Measurements from ENCODE around the gene SEMA3E. TPM values are rescaled to one million over a fixed set of nuclear protein-coding genes. Genes with fewer than 3 reads are reported as not detected.

SEMA3E gene
- total RNA-seq, 4 donors from 2014 or later, result 0.83 to 2.2 (median 1.9) TPM

DNA sequence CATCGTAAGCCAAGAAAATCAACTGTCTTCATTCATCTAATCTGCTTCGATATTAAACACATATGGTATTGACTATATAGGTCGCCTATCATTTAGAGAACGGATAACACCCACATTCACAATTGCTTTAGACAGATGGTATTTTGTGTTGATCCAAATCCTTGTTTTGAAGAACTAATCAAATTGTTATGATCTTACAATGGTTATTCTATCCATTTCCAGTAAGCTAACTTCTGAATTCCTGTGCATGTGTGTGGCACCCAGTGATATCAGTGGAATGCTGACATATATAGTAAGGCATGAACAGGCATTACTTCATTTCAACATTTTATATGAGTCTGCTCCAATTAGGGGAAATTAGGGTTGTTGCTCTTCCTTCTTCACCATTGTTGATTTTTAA is 98.8 kb downstream of the SEMA3E start:
- TF ChIP-seq POLR2A (IDR thresholded peaks at IDR 0.05), result no peak
- TF ChIP-seq, protein P1, sequence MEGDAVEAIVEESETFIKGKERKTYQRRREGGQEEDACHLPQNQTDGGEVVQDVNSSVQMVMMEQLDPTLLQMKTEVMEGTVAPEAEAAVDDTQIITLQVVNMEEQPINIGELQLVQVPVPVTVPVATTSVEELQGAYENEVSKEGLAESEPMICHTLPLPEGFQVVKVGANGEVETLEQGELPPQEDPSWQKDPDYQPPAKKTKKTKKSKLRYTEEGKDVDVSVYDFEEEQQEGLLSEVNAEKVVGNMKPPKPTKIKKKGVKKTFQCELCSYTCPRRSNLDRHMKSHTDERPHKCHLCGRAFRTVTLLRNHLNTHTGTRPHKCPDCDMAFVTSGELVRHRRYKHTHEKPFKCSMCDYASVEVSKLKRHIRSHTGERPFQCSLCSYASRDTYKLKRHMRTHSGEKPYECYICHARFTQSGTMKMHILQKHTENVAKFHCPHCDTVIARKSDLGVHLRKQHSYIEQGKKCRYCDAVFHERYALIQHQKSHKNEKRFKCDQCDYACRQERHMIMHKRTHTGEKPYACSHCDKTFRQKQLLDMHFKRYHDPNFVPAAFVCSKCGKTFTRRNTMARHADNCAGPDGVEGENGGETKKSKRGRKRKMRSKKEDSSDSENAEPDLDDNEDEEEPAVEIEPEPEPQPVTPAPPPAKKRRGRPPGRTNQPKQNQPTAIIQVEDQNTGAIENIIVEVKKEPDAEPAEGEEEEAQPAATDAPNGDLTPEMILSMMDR (IDR thresholded peaks at IDR 0.05), result no peak
- no peaks in the 10 kb centered on the region for H3K27me3 ChIP-seq
- no peaks in the 10 kb centered on the region for H3K36me3 ChIP-seq
- H3K4me3 ChIP-seq, result no peak overlapping the region
- no peaks in the 10 kb centered on the region for H3K9me3 ChIP-seq
- no peak overlapping the region for H3K27ac ChIP-seq
- H3K4me1 ChIP-seq, result no peaks in the 10 kb centered on the region
- no peak for DNase-seq

DNA sequence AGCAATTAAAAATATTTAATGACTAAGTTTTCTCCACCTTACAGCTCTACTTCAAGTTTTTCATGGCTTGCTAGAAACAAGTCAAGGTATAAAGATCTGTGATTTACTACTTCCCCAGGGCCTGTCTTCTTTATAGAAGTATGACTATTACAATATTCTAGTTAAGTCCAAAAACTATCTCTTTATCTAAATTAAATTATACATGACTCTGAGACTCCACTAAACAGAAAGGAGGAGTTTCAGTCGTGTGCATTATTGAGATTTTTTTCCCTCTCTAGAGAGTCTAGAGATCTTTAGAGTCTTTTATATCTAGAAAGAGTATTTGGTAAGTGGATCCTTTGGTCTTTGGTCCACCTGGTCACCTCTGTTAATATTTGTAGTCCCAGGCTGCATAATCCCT is 100.7 kb downstream of the SEMA3E start:
- Histone ChIP-seq H3K9me3 (no peaks in the 10 kb centered on the region), H3K27ac (no peak overlapping the region), H3K36me3 (no peaks in the 10 kb centered on the region), H3K4me3 (no peak overlapping the region), H3K4me1 (no peaks in the 10 kb centered on the region), H3K27me3 (no peaks in the 10 kb centered on the region)
- no peak for DNase-seq
- TF ChIP-seq, protein P1 (IDR thresholded peaks at IDR 0.05), result no peak
- no peak for TF ChIP-seq POLR2A (IDR thresholded peaks at IDR 0.05)

DNA sequence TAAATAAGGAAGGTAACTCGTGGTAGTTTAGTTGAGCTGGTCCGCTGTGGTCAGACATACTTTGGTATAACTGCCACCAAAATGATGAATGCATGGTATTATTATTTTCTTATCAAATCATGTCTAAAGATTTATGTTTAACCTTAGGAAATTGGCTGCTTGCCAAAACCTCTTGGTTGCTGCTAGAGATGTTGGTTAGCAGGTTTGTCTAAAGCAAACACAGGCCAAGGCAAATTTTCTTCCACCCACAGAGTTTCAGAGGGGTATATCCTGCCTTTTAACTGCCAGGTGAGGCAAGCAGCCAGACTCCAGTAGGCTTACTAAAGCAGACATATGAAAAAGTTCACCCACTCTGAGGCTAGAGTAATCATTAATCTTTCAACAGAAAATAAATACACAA is 101.4 kb downstream of the SEMA3E start:
- DNase-seq, result no peak

DNA sequence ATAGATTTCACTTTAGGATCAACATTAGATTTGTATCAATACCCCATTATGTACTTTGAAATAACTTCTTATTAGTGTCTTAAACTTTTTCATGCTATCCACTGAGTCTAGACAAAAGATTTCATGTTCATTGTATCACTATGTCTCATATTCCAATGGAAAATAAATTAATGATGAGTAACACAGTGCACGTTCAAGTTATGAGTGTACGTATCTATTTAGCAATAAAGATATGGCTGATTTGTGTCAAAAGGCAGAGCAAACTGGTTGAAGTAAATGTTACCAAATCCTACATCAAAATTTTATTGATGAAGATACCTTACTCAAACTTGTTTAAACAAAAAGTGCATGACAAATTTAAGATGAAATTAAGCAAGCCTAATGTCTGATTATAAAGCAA is 102.4 kb downstream of the SEMA3E start:
- DNase-seq, result no peak
- H3K27me3 ChIP-seq, result no peaks in the 10 kb centered on the region
- H3K4me3 ChIP-seq, result no peak overlapping the region
- no peaks in the 10 kb centered on the region for H3K9me3 ChIP-seq
- no peaks in the 10 kb centered on the region for H3K4me1 ChIP-seq
- TF ChIP-seq, protein P1 (IDR thresholded peaks at IDR 0.05), result no peak
- no peak for TF ChIP-seq POLR2A (IDR thresholded peaks at IDR 0.05)
- H3K27ac ChIP-seq, result no peak overlapping the region
- H3K36me3 ChIP-seq, result no peaks in the 10 kb centered on the region

More for the DNA sequence above, 101.4 kb downstream of the SEMA3E start:
- no peaks in the 10 kb centered on the region for H3K9me3 ChIP-seq
- no peaks in the 10 kb centered on the region for H3K36me3 ChIP-seq
- no peaks in the 10 kb centered on the region for H3K4me1 ChIP-seq
- no peak overlapping the region for H3K4me3 ChIP-seq
- H3K27me3 ChIP-seq, result no peaks in the 10 kb centered on the region
- H3K27ac ChIP-seq, result no peak overlapping the region
- TF ChIP-seq, protein P1 (IDR thresholded peaks at IDR 0.05), result no peak
- TF ChIP-seq POLR2A (IDR thresholded peaks at IDR 0.05), result no peak

DNA sequence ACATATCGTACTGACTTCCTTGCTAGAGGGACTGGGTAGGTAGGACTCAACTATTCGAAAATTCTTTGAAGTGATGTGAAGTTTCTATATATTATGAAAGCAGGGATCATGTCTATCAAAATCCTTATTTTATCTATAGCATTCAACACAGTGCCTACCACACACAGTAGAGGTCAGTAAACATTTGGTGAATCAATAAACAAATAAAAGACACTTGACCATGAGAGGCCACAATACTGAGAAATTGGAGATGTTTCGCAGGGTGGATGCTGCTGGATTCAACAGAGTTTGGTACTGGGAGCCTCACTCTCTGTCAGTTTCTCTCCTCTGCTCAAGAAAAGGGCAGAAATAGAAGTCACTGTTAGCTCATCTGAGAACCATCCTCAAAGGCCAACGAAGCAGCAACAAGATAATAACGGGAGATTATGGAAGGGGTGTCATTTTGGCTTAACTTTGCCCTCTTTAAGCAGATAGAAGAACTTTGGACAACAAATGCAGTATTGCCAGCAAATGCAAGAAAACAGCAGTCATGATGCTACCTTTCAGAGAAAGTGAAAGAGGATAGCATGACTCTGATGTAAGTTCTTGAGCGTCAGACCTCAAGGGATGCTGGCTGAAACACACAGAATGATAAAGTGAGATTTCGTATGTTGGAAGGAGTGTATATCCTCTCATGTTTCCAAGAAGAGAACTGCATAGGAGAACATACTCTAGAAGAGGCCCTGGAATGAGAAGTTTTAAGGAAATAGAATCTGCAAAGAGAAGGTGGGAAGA is 107.6 kb downstream of the SEMA3E start:
- no peak for DNase-seq
- Histone ChIP-seq H3K27ac (no peak overlapping the region), H3K4me3 (no peak overlapping the region), H3K4me1 (no peaks in the 10 kb centered on the region), H3K9me3 (no peaks in the 10 kb centered on the region), H3K27me3 (no peaks in the 10 kb centered on the region), H3K36me3 (no peaks in the 10 kb centered on the region)
- no peak for TF ChIP-seq POLR2A (IDR thresholded peaks at IDR 0.05)
- TF ChIP-seq, protein P1 (IDR thresholded peaks at IDR 0.05), result no peak
